A673 (cell line): ENCODE results near the gene LRRN3. TPM values are rescaled to one million over a fixed set of nuclear protein-coding genes. Genes with fewer than 3 reads are reported as not detected.

Experiments
- BruUV-seq: library from RNA; stranded (reverse); fragments of 400-500 nt; replicated peaks from 2 replicates; lab custom pipeline; 2021; lab: Mats Ljungman, UMichigan
- CTCF ChIA-PET: fragments of 300-600 bp; sonication (Branson Sonifier 250); formaldehyde crosslinking; loops from one replicate; lab custom pipeline; 2022; ENCODE audit warnings: antibody characterized with exemption; lab: Charles Lee
- POLR2A ChIA-PET: fragments of 300-600 bp; sonication (Branson Sonifier 250); formaldehyde crosslinking; loops from one replicate; lab custom pipeline; 2022; ENCODE audit warnings: antibody characterized with exemption; ENCODE audit not compliant: low non-redundant PET; lab: Charles Lee
- DNase-seq: peaks from one replicate; pipeline ENCODE4 v3.0.0-alpha.2; 2015; ENCODE audit warnings: low spot score
- H3K27ac ChIP-seq: fragments of 200-600 bp; sonication (generic); 2 replicates; pipeline ENCODE4 v1.5.1; 2016; ENCODE audit warnings: mixed run types, low read depth, mild to moderate bottlenecking, mixed read lengths, antibody characterized with exemption, low read length; ENCODE audit not compliant: poor library complexity, severe bottlenecking
- H3K27me3 ChIP-seq: fragments of 200-600 bp; sonication (generic); replicated peaks from 2 replicates; pipeline ENCODE4 v1.6.1; 2017; ENCODE audit warnings: mixed run types, low read depth, mild to moderate bottlenecking, mixed read lengths, antibody characterized with exemption, low read length; ENCODE audit not compliant: insufficient read depth, poor library complexity
- H3K36me3 ChIP-seq: fragments of 200-600 bp; sonication (generic); 2 replicates; pipeline ENCODE4 v1.6.1; 2016; ENCODE audit warnings: mixed run types, mild to moderate bottlenecking, mixed read lengths, antibody characterized with exemption, low read length; ENCODE audit not compliant: insufficient read depth, poor library complexity, severe bottlenecking
- H3K4me1 ChIP-seq: fragments of 200-600 bp; sonication (generic); 2 replicates; pipeline ENCODE4 v1.6.1; 2017; ENCODE audit warnings: mixed run types, mild to moderate bottlenecking, mixed read lengths, antibody characterized with exemption, low read length; ENCODE audit not compliant: insufficient read depth, poor library complexity, severe bottlenecking
- H3K4me3 ChIP-seq: fragments of 200-600 bp; sonication (generic); 2 replicates; pipeline ENCODE4 v1.5.1; 2016; ENCODE audit warnings: low read depth, mixed run types, mild to moderate bottlenecking, mixed read lengths, low read length; ENCODE audit not compliant: poor library complexity, severe bottlenecking
- H3K9me3 ChIP-seq: fragments of 200-600 bp; sonication (generic); 2 replicates; pipeline ENCODE4 v1.6.1; 2016; ENCODE audit warnings: mixed run types, low read depth, mild to moderate bottlenecking, mixed read lengths, antibody characterized with exemption, low read length; ENCODE audit not compliant: poor library complexity, severe bottlenecking
- EZH2 ChIP-seq: fragments of 200-600 bp; sonication (generic); IDR thresholded peaks from 2 replicates; pipeline ENCODE4 v1.6.1; 2017; ENCODE audit warnings: borderline replicate concordance, low read depth, mild to moderate bottlenecking, mixed read lengths, antibody characterized with exemption, low read length; ENCODE audit not compliant: poor library complexity, severe bottlenecking
- intact Hi-C: fragments of 100-400 bp; cut with micrococcal nuclease; formaldehyde crosslinking; loops from one replicate; pipeline ENCODE4 v1.10.0; 2022; ENCODE audit not compliant: unreplicated experiment
- total RNA-seq: library from RNA; stranded (reverse); gene quantifications from 2 replicates; pipeline ENCODE4 v1.2.3, GENCODE V29; 2021
- TF ChIP-seq, protein P1 (sequence below): fragments of 300-800, 200-600 bp; sonication (generic); conservative IDR thresholded peaks from 2 replicates; pipeline ENCODE4 v1.5.1; 2017; ENCODE audit warnings: low read depth, mild to moderate bottlenecking, antibody characterized with exemption, low read length, moderate library complexity, mixed read lengths

Gene LRRN3
- total RNA-seq, 1 experiment from 2014 or later: not detected

DNA sequence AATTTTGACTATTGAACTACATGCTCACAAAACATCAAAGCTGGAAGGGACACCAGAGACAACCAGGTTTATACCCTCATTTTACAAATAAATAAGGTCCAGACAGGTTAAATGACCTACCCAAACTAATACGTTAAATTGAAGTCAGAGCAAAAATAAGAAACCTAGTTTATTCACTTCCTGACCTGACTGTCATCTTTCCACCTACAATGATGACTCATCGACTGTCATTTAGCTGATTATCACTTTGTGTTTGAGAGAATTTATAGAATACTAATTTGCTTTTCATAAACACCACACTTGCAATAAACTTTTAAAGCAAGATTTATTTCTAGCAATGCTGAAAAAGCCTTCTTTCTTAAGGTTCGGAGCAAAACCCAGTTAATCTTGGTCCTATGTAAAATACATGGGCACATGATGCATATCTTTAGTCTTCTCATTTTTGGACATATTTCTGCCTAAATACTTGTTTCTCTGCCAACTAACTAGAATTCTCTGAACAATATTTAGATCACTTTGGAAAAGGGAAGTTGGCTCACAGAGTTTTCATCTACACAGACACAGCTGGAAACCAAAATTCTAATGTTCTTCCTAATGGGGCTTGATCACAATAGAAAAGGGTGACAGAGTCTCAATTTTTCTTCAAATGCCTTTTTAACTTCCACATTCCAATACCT lies 16.7 kb upstream of the LRRN3 start:
- CTCF ChIA-PET: no interaction called here
- intact Hi-C loops: no loop called here
- Histone ChIP-seq H3K4me1 (peaks cover 25% of the 10 kb centered on the region), H3K36me3 (no peaks in the 10 kb centered on the region), H3K27me3 (no peaks in the 10 kb centered on the region), H3K27ac (no peak overlapping the region), H3K4me3 (no peak overlapping the region), H3K9me3 (no peaks in the 10 kb centered on the region)
- POLR2A ChIA-PET: interaction anchor here (0.6 kb wide), 1 partner anchor 10 kb away, joined by 3 read pairs; no protein-coding TSS in a partner anchor
- no TSS peak for BruUV-seq
- TF ChIP-seq EZH2: no peak
- TF ChIP-seq, protein P1, sequence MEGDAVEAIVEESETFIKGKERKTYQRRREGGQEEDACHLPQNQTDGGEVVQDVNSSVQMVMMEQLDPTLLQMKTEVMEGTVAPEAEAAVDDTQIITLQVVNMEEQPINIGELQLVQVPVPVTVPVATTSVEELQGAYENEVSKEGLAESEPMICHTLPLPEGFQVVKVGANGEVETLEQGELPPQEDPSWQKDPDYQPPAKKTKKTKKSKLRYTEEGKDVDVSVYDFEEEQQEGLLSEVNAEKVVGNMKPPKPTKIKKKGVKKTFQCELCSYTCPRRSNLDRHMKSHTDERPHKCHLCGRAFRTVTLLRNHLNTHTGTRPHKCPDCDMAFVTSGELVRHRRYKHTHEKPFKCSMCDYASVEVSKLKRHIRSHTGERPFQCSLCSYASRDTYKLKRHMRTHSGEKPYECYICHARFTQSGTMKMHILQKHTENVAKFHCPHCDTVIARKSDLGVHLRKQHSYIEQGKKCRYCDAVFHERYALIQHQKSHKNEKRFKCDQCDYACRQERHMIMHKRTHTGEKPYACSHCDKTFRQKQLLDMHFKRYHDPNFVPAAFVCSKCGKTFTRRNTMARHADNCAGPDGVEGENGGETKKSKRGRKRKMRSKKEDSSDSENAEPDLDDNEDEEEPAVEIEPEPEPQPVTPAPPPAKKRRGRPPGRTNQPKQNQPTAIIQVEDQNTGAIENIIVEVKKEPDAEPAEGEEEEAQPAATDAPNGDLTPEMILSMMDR: no peak
- DNase-seq: no peak

DNA sequence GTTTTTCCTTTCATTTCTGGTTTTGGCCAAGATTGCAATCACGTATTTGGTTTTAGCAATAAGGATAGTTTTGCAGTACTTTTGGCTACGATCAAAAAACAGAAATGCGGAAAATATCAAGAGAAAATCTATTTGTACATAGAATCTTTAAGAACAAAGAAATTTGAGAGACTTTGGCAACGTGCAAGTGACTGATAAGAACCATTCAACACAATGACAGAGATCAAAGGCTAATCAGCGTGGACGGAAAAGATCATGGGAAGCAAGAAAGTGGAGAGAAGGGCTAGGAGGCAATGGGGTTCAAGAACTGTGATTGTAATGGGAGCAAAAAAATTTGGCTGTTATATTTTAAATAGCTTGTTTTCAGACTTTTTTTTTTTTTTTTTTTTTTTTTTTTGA lies 16.2 kb upstream of the LRRN3 start:
- no TSS peak for BruUV-seq
- H3K27ac ChIP-seq: no peak overlapping the region
- intact Hi-C loops: no loop called here
- peaks cover 25% of the 10 kb centered on the region for H3K4me1 ChIP-seq
- H3K27me3 ChIP-seq: no peaks in the 10 kb centered on the region
- ChIA-PET POLR2A (no interaction called here), CTCF (no interaction called here)
- no peaks in the 10 kb centered on the region for H3K36me3 ChIP-seq
- H3K9me3 ChIP-seq: no peaks in the 10 kb centered on the region
- TF ChIP-seq, protein P1: no peak
- TF ChIP-seq EZH2: no peak
- H3K4me3 ChIP-seq: no peak overlapping the region
- no peak for DNase-seq

DNA sequence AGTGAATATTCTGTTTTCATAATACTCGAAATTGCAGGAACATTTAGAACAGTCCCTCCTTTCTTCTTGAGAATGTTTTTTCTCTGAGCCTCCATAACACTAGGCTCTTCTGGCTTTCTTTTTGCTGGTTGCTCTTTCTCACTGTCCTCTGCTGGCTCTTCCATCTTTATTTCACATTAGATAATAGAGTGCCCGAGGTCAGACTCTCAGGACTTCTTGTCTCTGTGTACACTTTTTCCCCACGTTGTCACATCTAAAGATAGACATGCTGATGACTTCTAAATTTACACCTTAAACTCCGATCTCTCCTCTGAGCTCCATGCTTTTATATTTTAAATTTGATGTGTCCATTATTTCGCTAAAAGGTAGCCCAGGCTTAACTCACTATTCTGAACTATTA lies 15.4 kb upstream of the LRRN3 start:
- H3K4me3 ChIP-seq: no peak overlapping the region
- CTCF ChIA-PET: no interaction called here
- H3K9me3 ChIP-seq: no peaks in the 10 kb centered on the region
- H3K4me1 ChIP-seq: peaks cover 25% of the 10 kb centered on the region
- H3K27me3 ChIP-seq: no peaks in the 10 kb centered on the region
- intact Hi-C loops: no loop called here
- H3K36me3 ChIP-seq: no peaks in the 10 kb centered on the region
- BruUV-seq: no TSS peak
- no peak overlapping the region for H3K27ac ChIP-seq
- TF ChIP-seq, protein P1: no peak
- POLR2A ChIA-PET: no interaction called here
- no peak for DNase-seq
